AG20443 (cell line): ENCODE data around the gene TWF2.
"Not testable (repeated sequence)": the region's sequence is repeated elsewhere in the genome, so short reads cannot be mapped to it uniquely, and the experiment has no call there.

Experiments
- DNase-seq: peaks from one replicate; pipeline ENCODE4 v3.0.0; 2012; ENCODE audit warnings: low spot score, mixed read lengths

Gene TWF2

DNA sequence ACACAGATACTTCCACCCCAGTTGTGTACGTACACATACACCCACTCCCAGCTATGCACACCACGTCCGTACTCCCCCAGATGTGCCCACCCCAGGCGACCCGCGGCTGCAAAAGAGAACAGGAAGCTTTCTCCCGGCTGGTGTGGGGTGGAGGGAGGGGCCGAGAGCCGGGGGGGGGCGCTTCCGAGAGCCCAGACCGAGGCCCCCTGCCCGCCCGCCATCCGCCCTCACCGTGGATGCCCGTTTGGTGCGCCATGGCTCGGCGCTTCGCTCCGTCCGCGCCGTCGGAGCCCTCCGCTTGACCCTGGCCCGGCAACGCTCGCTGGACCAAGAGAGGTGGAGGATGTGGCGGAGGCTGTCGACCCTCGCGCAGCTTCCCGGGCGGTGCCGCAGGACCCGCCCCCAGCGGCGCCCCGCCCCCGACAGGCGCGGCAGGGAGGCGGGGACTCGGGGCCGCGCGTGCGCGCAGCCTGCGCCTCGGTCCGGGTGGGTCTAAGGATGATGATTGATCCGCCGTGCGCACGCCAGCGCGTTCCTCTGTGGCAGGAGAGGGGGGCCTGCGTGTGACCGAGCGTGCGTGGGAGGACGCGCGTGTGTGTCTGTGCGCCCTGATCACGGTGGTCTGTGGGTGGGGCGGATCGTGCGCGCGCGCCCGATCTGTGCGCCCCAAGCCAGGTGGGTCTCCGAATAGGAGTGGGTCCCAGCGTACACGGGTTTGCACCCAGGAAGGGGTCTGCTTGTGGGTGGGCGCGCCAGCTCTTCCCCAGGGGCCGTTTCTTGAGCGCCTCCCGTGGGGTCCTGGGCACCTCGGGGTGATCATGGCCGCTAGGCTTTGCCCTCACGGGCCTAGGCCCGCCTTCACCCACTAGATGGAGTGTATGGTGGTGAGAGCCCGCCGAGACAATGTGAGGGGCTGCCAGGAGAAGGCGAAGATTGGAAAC lies at the start of gene TWF2:
Gene TWF2, minus strand, starts transcription at position 398 of the 941 bp plus-strand sequence. Its CDS starts 142 bp downstream, at position 256.
- DNase-seq, result peak; percentile 98

- DNase-seq, result no peak
Observed at GRCh38 chr3:52288674-52289073, 49.7 kb upstream of the TWF2 start.

DNA sequence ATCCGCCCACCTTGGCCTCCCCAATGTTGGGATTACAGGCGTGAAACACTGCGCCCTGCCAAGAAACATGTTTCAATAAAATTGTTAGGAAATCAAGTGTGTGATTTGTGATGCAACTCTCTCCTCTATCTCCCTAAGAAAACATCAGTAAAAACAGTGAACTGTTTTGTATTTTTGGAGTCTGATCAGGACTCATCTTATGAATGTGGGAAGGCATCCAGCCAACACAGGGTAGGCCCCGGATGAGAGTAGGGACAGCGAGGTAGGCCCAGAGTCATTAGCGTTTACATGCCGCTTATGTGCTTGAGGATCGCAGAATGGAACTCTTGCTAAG lies 47.8 kb upstream of the TWF2 start:
- DNase-seq, result no peak

GRCh38 chr3:52284051-52284450 lies 45.1 kb upstream of the TWF2 start:
- DNase-seq, result not testable (repeated sequence)

- no peak for DNase-seq
Observed at GRCh38 chr3:52283306-52283705, 44.3 kb upstream of the TWF2 start.

GRCh38 chr3:52281981-52282801 lies 43.2 kb upstream of the TWF2 start:
- DNase-seq, result no peak

- no peak for DNase-seq
Observed at GRCh38 chr3:52280050-52280461, 41.1 kb upstream of the TWF2 start.

DNA sequence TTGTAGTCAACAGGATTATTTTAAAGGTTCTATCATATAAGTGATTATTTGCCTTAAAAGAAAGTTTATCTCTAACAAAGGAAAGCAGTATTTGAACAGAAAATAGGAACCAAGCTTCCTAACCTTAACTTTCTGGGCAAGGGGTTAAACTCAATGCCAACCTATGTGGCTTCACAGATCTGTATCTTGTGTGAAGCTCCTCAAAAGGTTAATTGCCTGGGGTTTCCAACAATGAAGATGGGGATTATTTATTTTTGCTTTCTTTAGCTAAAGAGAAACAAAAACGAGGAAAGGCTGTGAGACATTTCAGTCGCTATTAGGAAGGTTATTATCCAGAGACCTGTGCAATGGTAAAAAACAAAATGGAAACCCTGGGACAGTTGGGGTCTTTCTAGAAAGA lies 40.6 kb upstream of the TWF2 start:
- no peak for DNase-seq

DNA sequence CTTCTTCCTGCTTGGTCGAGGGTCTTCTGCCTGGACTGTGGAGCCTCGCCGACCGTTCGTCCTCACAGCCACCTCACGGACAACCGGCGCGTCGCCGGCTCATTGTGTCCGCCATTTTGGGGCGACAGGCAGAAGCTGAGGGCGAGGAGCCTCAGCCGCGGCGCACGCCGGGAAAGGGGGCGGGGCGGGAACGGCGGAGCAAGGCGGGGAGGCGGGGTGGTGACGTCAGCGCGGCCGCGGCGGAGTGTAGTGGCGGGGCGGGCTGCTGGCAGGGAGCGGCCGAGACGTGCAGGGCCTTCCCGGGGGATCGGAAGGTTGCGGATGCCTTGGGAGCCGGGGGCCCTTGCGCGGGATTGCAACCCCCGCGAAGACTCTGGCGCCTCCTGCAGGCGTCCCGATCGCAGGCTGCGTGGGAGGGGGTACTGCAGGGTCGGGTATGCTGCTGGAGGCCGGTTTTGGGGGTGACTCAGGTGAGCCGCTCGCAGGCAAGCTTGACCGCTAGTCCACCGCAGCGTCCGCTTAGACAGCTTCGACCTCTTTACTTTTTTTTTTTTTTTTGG lies 39.6 kb upstream of the TWF2 start, which contains the start of gene WDR82:
Gene WDR82, minus strand, starts transcription at position 140 of the 560 bp plus-strand sequence. CDS start 288 bp downstream, outside the sequence.
- DNase-seq, result peak; percentile 97

- peak; percentile 83 for DNase-seq
Observed at GRCh38 chr3:52277972-52278509, 39.1 kb upstream of the TWF2 start.

- DNase-seq, result peak; percentile 71
Observed at GRCh38 chr3:52277071-52277964, 38.4 kb upstream of the TWF2 start.

DNA sequence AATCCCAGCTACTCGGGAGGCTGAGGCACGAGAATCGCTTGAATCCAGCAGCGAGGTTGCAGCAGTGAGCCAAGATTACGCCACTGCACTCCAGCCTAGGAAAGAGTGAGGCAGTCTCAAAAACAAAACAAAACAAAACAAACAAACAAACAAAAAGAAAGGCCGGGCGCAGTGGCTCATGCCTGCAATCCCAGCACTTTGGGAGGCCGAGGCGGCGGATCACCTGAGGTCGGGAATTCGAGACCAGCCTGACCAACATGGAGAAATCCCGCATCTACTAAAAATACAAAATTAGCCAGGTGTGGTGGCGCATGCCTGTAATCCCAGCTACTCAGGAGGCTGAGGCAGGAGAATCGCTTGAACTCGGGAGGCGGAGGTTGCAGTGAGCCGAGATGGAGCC lies 35.8 kb upstream of the TWF2 start:
- DNase-seq, result not testable (repeated sequence)

DNA sequence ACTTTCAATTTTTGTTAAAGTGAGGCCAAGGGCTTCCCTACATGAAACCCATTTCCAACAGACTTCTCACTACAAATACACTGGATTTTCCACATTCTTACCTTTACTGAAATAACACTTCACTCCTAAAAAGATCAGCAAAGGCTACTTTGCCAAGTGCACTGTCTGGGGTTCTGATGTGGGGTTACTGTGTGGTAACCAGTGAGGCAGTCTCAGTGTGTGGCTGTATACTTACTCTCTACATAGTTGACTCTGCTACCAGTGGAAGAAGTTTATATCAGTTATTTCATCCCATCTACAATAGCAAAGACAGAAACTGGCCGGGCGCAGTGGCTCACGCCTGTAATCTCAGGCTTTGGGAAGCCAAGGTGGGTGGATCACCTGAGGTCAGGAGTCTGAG lies 33.9 kb upstream of the TWF2 start:
- no peak for DNase-seq

GRCh38 chr3:52272172-52272571 lies 33.2 kb upstream of the TWF2 start:
- DNase-seq, result not testable (repeated sequence)

- no peak for DNase-seq
Observed at GRCh38 chr3:52270252-52270754, 31.3 kb upstream of the TWF2 start.

DNA sequence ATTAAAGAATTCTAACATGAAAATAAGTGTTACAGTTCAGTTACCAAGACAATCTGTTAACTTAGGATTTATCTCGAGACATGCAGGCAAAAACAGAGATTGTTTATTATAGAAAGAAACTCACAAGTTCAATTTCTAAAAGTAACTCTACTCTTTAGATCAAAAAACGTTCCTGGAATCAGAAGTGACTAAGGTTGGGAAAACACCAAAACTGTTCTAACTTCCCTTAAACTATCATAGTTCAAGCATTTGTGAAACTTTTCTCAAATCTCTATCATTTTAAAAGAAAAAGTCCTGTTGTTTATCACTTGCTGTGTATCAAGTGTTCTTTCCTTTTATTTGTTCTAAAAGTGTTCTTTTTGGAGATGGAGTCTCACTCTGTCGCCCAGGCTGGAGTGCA lies 30.8 kb upstream of the TWF2 start:
- DNase-seq, result no peak

GRCh38 chr3:52268036-52268435 lies 29.1 kb upstream of the TWF2 start:
- DNase-seq, result no peak

DNA sequence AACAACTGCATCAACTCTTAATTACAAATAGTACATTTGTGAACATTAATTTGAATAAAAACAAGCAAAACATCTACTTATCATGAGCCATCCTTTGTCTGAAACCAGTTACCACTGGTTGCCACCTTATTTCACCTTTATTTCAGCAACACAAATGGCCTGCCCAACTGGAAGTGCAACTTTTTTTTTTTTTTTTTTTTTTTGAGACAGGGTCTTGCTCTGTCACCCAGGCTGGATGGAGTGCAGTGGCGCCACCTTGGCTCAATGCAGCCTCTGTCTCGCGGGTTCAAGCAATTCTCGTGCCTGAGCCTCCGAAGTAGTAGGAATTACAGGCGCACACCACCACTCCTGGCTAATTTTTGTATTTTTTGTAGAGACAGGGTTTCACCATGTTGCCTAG lies 26.4 kb upstream of the TWF2 start:
- no peak for DNase-seq

GRCh38 chr3:52262447-52262846 lies 23.5 kb upstream of the TWF2 start:
- DNase-seq, result no peak

- no peak for DNase-seq
Observed at GRCh38 chr3:52259448-52259847, 20.5 kb upstream of the TWF2 start.

GRCh38 chr3:52259035-52259434 lies 20.1 kb upstream of the TWF2 start:
- no peak for DNase-seq
